GM18868 (cell line): ENCODE results near the gene GRIK3.
"Not testable (repeated sequence)": the region's sequence is repeated elsewhere in the genome, so short reads cannot be mapped to it uniquely, and the experiment has no call there.

Source experiments
- ATAC-seq: cut with Tn5 transposase; IDR thresholded peaks from one replicate; pipeline ENCODE4 v1.9.1; 2021; ENCODE audit warnings: mild to moderate bottlenecking, moderate library complexity; ENCODE audit not compliant: unreplicated experiment

GRIK3 gene

DNA sequence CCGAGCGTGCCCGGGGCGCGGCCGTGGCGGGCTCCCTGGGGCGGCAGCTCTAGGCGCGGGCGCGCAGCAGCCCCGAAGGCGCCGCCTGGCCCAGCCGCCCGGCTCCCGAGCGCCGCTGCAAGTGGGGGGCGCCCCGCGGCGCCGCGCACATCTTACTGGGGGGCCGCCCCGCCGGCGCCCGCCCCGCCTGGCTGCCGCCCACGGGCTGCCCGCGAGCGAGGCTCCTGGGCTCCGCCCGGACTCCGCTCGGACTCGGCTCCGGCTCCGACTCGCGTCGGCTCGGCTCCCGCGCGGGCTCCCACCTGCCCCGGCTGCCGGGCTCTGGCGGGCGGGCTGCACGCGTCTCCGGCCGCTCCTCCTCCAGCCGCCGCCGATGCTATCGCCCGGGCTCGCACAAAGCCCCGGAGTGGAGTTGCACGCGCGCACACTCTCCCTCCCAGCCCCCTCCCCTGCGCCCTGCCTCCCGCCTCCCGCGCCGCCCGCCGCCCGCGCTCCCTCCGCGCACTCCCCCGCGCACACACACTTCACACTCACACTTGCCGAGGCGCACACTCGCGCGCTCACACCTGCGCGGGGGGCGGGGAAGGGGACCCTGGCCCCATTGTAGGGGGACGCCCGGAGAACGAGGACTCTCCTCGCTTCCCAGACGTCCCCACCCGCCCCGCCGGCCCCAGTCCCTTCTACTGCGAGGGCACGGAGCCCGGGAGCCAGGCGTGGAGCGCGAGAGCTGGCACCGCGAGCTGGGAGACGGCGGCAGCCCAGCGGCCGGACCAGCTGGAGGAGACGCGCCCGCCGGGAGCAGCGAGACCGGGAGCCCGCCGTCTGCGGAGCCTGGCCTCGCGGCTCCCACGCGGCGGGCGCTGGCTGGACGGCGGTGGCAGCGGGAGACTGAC lies at the start of gene GRIK3:
Gene GRIK3, minus strand, starts transcription at position 395 of the 893 bp plus-strand sequence. CDS start 407 bp downstream, outside the sequence.
- ATAC-seq = no peak

DNA sequence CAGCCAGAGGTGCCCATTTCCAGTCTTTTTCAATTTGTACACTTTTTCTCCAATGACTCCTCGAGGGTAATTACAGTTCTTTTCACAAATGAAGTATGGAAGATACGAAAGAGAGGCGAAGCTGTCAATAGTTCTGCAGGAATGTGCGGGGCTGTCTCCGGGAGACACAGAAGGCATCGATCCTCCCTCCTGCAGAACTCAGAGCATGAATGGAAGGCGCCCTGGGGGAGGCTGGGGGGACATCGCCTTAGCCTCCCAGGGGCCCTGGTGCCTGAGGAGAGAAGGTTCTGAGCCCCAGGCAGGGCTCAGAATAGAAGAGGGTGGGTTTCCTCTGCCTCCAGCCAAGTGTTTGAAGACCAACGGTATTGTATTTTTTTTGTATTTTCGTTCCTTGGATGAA lies 49.7 kb upstream of the GRIK3 start:
- ATAC-seq = no peak

DNA sequence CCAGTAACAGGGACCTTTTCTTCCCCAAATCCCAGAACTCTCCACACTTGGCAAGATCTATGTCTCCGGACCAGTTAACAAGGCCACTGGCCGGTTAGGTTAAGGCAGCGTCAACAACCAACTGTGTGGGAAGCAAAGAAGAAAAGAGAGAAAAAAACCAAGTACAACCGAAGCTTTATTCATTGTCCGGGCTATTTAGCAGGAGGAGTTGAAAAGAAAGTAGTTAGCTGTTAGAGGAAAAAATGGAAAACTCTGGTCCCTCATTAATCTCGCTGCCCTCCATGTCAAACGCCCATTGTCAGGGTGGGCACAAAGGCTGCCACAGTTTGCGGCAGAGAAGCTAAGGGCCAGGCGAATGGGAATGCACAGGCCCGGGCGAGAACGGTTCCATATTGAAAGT lies 49.3 kb upstream of the GRIK3 start:
- ATAC-seq = no peak

DNA sequence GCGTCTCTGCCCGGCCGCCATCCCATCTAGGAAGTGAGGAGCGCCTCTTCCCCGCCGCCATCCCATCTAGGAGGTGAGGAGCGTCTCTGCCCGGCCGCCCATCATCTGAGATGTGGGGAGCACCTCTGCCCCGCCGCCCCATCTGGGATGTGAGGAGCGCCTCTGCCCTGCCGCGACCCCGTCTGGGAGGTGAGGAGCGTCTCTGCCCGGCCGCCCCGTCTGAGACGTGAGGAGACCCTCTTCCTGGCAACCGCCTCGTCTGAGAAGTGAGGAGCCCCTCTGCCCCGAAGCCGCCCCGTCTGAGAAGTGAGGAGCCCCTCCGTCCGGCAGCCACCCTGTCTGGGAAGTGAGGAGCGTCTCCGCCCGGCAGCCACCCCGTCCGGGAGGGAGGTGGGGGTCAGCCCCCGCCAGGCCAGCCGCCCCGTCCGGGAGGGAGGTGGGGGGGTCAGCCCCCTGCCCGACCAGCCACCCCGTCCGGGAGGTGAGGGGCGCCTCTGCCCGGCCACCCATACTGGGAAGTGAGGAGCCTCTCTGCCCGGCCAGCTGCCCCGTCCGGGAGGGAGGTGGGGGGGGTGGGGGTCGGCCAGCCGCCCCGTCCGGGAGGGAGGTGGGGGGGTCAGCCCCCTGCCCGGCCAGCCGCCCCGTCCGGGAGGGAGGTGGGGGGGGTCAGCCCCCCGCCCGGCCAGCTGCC lies 46.1 kb upstream of the GRIK3 start:
- not testable (repeated sequence) for ATAC-seq

DNA sequence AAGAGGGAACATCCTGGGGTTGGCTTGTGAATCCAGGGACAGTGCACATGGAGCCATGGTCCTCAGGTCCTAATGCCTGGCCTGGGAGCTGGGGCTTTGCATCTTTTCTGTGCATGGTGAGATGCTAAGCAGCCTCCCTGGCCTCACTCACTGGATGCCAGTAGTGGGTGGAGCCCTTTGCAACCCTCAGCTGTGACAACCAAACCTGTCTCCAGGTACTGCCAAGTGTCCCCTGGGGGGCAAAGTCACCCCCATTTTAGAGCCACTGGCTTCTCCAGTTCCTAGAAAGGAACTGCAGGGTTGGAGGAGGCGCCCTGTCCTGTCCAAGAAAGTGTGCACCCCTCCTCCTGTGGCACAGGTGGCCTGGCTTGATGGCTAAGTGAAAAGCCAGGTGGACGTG lies 44.6 kb upstream of the GRIK3 start:
- no peak for ATAC-seq

DNA sequence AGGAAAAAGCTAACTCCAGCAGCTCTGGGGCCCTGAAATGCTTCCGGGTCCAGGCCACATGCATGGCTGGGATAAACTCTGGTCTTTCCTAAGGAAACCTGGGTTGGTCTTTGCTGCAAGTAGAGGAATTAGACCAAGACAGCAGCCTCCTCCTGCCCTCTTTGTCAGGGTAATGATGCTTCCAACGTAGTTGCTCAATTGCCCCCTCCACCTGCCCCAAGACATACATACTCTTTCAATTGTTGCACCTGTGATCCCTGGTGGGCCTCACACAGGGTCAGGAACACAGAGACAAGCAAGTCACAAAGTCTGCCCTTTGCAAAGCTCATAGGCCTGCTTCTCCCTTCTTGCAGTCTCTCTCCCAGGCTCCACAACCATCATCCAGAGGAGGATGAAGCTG lies 41.9 kb upstream of the GRIK3 start:
- no peak for ATAC-seq

DNA sequence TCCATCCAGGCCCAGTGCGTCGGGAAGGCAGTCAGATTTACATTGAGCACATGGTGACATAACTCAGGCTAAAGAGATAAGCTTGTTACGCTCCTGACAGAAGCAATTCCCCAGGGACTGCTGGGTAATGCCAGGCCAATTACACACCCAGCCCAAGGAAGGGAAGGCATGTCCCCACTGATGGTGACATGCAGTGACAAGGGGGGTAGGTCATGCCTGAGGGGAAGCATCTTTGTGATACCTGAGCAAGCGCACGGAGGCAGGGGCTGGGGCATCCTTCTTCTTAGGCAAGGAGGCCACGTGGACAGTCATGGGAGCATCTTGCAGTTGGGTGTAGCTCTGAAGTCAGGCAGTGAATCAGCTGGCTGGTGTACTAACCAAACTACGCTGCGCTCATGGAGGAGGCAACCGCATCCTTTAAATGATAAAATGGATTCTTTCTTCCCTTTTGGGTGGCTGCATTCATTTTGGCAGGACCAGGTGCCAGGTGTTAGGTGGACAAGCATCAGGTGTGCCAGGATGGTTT lies 39.6 kb upstream of the GRIK3 start:
- ATAC-seq = no peak

DNA sequence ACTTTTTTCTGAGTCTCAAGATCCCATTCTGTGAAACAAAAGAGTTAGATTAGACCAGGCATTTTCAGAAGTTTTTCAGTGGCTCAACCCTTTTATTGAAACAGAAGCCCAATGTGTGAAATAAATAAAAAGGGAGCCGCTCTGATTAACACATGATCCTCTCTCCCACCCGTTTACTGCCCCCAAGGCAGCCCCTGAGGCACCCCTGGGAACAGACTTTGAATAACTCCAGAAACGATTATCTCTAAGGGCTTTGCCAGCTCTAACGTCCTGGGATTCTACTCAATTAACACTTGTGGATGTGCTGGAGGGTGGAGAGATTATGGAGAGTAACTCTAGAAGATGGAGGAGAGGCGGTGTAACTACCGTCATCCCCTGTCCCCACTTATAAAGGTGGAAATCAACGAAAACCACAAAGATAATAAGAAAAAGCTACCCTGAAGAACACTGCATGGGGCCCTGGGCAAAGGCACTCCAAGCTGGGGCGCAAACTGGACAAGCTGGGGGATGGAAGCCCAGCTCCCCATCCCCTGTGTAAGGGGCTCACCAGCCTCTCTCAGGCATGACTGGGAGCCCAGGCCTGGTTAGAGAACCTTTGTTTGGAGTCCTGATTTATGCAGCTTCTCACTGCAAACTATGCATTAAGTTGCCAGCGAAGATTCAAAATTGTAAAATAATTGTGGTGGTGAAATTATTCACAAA lies 39.0 kb upstream of the GRIK3 start:
- no peak for ATAC-seq

DNA sequence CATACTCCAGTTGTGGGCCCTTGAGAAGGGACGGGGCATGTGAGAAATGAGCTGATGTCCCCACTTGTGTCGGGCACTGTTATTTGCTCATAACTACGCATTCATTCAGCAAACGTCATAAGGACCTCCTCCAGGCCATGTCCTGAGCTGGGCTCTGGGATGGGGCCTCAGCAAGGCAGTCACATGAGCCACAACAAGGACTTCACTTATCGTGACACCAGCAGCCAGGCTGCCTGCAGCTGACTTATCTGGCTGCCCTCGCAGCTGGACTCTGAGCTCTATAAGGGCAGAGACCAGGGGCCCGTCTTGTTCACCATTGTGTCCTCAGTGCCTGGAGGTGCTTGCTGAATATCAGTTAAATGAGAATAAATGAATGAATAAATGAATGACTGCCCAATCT lies 37.5 kb upstream of the GRIK3 start:
- no peak for ATAC-seq

DNA sequence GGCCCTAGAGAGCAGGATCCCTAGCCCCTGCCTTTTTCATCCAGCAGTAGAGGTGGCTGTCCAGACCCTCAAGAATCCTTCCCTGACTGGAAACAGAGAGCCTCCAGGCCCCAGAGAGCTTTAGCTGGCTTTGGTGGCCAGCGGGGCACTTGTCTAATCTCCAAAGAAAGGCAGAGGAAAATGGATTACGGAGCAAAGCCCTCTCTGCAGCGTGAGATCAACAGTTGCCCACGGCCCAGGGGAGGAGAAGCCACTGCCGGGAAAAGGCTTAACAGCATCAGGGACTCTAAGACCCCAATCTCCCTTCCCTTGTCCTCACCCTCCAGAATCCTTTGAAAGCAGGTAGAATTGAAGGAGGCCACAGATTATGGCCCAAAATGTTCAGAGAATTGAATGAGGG lies 35.8 kb upstream of the GRIK3 start:
- no peak for ATAC-seq

DNA sequence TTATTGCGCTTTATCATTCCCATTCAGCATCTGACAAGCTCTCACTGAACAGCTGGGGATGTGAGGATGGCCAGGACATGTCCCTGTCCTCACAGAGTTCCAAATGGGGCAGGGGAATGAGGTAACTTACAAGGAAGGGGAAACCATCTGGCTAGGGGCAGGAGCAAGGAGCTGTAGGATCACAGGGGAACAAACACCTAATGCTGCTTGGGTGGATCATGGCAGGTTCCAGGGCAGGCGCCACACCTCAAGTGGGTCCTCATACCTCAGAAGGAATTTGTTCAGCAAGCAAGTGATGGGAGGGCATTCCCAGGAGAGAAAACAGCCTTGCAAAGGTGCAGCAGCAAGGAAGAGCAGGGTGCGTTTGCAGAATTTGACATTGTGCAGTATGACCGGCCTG lies 35.1 kb upstream of the GRIK3 start:
- ATAC-seq = no peak

DNA sequence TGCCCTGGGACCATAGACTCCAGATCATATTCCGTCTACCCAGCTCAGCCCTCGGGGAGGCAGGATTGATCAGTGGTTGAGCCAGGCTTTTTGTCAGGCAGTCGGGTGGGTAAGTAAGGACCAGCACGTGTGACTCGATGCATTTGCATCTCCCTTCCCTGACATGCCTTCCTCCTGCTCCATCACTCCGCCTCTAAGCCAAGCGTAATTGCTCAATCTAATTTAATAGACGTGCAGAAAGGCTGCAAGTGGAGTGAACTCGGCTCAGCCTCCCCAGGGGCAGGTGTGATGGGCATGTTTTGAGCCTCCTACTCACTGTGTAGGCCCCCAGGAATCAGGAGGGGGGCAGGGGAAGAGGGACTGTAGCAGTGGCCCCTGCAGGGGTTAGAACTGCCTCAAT lies 34.6 kb upstream of the GRIK3 start:
- no peak for ATAC-seq

DNA sequence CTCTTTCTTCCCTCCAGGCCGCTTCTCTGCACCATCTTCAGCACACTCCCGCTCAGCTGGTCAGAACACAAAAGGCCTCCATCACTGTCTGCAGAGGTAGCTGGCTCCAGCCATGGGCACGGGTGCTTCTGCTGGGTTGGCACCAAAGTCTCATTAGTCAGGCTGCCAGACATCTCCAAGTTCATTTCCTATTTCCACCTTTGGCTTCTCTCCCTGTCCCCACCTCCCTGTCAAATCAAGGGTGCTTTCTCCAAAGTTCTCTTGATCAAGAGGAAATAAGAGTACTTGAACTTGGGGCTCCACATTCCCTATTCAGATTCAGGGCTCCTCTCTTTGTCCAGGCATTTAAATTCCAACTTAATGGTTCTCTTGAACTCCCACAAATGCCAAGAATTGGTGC lies 33.9 kb upstream of the GRIK3 start:
- no peak for ATAC-seq

DNA sequence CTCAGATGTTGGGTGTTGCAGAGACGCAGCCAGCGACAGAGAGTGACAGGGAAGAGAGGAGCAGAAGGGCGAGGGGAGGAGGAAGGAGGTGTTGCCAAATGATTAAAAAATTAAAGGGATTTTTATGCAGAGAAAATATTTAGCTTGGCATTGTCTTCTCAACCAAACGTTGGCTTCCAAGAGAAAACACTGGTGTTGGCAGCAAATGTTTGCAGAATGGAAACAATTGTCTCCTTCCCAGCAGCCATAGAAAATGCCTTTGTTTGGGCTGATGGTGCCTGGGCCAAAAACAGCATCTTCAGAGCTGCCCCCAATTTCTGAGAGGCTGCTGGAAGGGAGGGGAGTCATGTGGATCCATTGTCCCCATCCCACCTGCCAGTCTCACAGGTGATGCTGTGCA lies 29.7 kb upstream of the GRIK3 start:
- ATAC-seq = no peak

DNA sequence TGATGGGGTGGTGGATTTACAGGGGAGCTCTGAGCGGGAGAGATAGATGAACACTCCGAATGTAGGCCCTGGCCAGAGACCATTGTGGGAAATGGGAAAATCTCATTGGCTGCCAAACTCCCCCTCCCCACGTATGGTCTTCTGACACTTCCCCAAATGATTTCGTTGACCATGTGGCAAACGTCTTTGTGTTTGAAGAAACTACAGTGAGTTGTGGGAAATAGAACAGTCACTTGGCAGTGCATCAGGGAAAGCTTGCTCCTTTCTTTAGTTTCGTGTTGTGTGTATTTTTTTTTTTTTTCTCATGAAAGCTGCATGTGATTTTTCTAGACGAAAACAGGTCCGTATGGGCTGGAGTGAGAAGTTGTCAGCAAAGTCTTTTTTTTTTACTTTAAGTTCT lies 25.0 kb upstream of the GRIK3 start:
- ATAC-seq = no peak

DNA sequence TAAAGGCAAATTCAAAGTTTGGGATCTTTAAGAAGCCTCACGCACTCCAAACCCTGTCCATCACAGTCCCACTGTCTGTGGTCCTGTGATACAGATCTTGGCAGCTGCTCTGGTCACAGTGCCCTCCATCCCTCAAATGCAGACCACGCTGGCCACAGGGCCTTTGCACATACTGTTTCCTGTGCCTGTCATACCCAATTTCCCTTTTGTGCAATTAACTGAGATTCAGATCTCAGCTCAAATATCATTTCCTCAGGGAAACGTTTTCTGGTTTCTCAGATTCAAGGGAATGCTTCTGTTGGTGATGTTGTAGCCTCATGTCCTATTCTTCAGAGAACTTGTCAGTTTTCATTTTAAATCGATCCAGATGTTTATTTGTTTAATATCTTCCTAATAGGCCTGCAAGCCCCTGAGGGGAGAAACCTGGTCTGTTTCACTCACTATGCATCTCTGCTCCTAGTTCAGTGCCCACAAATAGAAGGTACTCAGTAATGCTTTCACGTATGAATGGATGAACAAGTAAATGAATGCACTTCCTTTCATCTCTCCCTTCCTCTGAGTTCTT lies 24.2 kb upstream of the GRIK3 start:
- no peak for ATAC-seq

DNA sequence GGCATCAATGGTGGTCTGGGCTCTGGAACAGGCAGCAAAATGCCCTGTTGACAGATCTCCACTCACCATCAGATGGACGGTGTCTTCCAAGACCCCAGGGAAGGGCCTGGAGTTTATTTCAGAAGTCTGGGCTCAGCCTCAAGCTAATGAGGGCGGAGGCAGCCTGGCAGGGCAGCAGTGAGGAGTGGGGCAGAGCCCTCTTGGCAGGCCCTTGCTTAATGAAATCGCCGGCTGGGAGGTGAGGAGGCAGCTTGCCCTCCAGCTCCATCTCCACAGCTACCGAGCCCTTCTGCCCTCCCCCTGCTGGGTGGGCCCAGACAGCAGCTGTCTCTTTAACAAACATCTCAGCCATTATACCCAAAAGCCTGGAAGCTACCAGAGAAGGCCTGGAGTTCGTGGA lies 22.0 kb upstream of the GRIK3 start:
- no peak for ATAC-seq

DNA sequence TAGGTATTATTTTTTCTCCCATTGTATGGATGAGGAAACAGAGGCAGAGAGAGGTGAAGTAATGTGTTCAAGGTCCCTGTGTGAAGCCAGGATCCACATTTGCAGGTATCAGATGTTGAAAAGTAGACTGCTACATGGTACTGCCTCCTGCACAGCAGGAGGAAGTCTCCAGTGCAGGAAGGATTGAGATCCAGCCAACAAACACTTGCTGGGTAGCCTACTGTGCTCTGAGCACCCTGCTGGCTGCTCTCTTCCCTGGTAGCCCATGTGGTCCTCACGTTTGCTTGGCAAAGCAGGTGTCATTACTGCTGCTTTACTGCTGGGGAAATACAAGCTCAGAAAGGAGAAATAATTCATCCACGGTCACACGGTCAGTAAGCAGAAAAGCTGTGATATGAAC lies 21.3 kb upstream of the GRIK3 start:
- ATAC-seq = no peak

DNA sequence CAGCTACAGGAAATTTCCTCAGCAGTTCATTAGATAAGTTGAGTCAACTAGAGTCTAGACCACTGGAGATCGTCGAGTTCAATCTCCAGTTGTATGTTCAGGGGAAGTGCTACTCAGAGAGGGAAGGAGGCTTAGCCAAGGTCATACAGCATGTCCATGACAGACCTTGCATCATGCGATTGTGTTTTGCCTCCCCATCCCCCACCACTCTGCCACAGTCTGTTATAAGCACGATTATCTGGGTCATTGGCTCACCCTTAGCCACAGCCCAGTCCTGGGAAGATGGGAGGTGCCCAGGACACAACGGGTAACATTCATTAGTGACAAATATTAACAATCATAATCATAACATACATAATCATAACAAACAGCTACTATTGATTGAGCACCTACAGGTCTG lies 18.9 kb upstream of the GRIK3 start:
- no peak for ATAC-seq

DNA sequence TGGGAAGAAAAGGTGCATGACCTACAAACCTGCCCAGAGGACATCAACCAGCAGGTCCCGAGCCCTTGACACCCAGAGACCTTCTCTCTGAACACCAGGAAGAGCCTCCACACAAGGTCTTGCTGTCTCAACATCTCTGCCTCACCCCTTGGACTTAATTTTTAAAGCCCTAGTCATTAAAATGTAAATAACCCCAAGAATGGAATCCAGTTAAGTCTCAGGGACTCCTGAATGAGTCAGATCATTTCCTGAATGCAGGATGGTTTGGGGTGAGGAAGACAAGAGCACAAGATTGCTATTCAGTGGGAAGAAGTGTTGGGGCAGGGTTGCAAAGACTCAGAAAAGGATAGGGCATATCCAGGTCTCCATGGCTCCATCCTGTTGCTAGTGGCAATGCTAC lies 17.8 kb upstream of the GRIK3 start:
- no peak for ATAC-seq

DNA sequence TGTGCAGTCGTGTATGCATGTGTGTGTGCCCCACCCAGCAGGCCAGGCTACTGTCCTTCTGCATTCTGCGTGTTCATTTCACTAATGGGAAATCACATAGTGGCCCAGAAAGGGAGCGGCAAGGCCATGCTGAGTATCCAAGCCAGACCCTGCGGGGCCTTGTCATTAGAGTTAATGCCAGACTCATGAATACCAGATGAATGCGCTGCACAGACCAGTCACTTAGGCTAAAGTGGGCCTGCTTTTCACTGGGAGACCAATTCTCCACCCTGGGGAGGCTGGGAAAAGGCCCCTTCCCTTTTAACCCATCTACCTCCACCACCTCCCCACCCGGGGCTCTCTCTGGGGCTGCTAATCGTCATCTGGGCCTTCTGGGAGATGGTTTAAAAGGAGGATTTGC lies 17.0 kb upstream of the GRIK3 start:
- no peak for ATAC-seq
